ENCODE data around the gene RIPOR3. TPM values are rescaled to one million over a fixed set of nuclear protein-coding genes. Genes with fewer than 3 reads are reported as not detected.
A peak's percentile ranks its signal among the peaks of the same experiment; 100 is the strongest.

RIPOR3 gene
- total and polyA plus RNA-seq, 9 of the 15 experiments (the other 6 are each of a cell fraction or from before 2014, with no cell fraction given), result 3.3 to 62.7 (median 21.4) TPM

DNA sequence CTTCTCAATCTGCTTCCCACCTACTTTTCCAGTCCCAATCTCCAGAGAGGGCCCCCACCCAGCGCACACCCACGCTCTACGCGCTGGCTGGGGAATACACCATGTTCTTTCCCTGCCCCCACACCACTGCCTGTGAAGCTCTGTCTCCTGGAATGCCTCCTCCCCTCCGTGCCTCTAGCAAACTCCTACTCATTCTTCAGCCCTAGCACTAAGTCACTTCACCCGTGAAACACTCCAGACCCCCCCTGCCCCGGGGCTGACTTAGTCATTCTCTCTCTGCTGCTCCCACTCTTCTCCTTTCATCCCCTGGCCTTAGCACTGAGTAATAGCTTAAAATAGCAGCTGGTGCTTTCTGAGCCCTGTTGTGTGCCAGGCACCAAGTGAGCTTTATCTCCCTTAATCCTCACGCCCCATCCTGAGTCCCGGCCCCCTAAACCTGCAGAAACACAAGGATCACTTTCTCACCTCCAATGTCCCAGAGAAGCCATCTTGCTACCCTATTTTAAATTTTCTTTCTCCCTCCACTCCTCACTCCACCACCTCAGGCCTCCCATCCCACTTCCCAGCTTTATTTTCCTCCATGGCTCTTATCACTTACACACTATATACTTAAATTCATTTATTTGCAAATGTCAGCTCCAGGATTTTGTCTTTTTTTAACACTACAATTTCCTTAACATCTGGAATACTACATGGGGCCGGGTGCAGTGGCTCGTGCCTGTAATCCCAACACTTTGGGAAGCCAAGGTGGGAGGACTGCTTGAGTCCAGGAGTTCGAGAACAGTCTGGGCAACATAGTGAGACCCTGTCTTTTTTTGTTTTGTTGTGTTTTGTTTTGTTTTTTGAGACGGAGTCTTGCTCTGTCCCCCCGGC lies 33.7 kb upstream of the RIPOR3 start (continued):
- TF ChIP-seq, protein P1, sequence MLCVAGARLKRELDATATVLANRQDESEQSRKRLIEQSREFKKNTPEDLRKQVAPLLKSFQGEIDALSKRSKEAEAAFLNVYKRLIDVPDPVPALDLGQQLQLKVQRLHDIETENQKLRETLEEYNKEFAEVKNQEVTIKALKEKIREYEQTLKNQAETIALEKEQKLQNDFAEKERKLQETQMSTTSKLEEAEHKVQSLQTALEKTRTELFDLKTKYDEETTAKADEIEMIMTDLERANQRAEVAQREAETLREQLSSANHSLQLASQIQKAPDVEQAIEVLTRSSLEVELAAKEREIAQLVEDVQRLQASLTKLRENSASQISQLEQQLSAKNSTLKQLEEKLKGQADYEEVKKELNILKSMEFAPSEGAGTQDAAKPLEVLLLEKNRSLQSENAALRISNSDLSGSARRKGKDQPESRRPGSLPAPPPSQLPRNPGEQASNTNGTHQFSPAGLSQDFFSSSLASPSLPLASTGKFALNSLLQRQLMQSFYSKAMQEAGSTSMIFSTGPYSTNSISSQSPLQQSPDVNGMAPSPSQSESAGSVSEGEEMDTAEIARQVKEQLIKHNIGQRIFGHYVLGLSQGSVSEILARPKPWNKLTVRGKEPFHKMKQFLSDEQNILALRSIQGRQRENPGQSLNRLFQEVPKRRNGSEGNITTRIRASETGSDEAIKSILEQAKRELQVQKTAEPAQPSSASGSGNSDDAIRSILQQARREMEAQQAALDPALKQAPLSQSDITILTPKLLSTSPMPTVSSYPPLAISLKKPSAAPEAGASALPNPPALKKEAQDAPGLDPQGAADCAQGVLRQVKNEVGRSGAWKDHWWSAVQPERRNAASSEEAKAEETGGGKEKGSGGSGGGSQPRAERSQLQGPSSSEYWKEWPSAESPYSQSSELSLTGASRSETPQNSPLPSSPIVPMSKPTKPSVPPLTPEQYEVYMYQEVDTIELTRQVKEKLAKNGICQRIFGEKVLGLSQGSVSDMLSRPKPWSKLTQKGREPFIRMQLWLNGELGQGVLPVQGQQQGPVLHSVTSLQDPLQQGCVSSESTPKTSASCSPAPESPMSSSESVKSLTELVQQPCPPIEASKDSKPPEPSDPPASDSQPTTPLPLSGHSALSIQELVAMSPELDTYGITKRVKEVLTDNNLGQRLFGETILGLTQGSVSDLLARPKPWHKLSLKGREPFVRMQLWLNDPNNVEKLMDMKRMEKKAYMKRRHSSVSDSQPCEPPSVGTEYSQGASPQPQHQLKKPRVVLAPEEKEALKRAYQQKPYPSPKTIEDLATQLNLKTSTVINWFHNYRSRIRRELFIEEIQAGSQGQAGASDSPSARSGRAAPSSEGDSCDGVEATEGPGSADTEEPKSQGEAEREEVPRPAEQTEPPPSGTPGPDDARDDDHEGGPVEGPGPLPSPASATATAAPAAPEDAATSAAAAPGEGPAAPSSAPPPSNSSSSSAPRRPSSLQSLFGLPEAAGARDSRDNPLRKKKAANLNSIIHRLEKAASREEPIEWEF (CRISPR knock-in tag; IDR thresholded peaks at IDR 0.05), result 0 out of 2 replicates have a peak, but pooled peaks have one; percentile 17
- 0 out of 4 replicates have a peak, but pooled peaks of 1 of the 2 experiments have one; percentile 7 for TF ChIP-seq MCM7 (IDR thresholded peaks at IDR 0.05)
- no peak for TF ChIP-seq WHSC1 (IDR thresholded peaks at IDR 0.05; ENCODE audit: low read length)
- peak; percentile 56; the same call in 1 of the 2 replicates for TF ChIP-seq NFIC (IDR thresholded peaks at IDR 0.05)
- TF ChIP-seq ZZZ3 (IDR thresholded peaks at IDR 0.05), result no peak
- TF ChIP-seq, protein P2, sequence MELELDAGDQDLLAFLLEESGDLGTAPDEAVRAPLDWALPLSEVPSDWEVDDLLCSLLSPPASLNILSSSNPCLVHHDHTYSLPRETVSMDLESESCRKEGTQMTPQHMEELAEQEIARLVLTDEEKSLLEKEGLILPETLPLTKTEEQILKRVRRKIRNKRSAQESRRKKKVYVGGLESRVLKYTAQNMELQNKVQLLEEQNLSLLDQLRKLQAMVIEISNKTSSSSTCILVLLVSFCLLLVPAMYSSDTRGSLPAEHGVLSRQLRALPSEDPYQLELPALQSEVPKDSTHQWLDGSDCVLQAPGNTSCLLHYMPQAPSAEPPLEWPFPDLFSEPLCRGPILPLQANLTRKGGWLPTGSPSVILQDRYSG (tag; conservative IDR thresholded peaks at IDR 0.05; ENCODE audit: low read depth), result no peak
- TF ChIP-seq, protein P3, sequence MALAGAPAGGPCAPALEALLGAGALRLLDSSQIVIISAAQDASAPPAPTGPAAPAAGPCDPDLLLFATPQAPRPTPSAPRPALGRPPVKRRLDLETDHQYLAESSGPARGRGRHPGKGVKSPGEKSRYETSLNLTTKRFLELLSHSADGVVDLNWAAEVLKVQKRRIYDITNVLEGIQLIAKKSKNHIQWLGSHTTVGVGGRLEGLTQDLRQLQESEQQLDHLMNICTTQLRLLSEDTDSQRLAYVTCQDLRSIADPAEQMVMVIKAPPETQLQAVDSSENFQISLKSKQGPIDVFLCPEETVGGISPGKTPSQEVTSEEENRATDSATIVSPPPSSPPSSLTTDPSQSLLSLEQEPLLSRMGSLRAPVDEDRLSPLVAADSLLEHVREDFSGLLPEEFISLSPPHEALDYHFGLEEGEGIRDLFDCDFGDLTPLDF (CRISPR knock-in tag; IDR thresholded peaks at IDR 0.05), result no peak
- peak; percentile 84 for TF ChIP-seq ARID1B (IDR thresholded peaks at IDR 0.05)
- TF ChIP-seq, protein P4, sequence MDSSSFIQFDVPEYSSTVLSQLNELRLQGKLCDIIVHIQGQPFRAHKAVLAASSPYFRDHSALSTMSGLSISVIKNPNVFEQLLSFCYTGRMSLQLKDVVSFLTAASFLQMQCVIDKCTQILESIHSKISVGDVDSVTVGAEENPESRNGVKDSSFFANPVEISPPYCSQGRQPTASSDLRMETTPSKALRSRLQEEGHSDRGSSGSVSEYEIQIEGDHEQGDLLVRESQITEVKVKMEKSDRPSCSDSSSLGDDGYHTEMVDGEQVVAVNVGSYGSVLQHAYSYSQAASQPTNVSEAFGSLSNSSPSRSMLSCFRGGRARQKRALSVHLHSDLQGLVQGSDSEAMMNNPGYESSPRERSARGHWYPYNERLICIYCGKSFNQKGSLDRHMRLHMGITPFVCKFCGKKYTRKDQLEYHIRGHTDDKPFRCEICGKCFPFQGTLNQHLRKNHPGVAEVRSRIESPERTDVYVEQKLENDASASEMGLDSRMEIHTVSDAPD (CRISPR knock-in tag; IDR thresholded peaks at IDR 0.05), result no peak
- TF ChIP-seq ZBTB7A (IDR thresholded peaks at IDR 0.05; ENCODE audit: borderline replicate concordance, control insufficient read depth, low read depth, low read length), result peak; percentile 76; the same call in 1 of the 2 replicates
- no peak for TF ChIP-seq SNIP1 (IDR thresholded peaks at IDR 0.05; ENCODE audit: low read depth)
- TF ChIP-seq, protein P5, sequence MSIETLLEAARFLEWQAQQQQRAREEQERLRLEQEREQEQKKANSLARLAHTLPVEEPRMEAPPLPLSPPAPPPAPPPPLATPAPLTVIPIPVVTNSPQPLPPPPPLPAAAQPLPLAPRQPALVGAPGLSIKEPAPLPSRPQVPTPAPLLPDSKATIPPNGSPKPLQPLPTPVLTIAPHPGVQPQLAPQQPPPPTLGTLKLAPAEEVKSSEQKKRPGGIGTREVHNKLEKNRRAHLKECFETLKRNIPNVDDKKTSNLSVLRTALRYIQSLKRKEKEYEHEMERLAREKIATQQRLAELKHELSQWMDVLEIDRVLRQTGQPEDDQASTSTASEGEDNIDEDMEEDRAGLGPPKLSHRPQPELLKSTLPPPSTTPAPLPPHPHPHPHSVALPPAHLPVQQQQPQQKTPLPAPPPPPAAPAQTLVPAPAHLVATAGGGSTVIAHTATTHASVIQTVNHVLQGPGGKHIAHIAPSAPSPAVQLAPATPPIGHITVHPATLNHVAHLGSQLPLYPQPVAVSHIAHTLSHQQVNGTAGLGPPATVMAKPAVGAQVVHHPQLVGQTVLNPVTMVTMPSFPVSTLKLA (conservative IDR thresholded peaks at IDR 0.05), result peak in 1 of 2 experiments; percentile 39; a peak in 1 of 4 replicates
- peak; percentile 57 for TF ChIP-seq NFRKB (IDR thresholded peaks at IDR 0.05; ENCODE audit: low read depth)
- TF ChIP-seq TEAD4 (IDR thresholded peaks at IDR 0.05; ENCODE audit: low read length), result peak; percentile 74
- no peak for TF ChIP-seq TEAD4 (CRISPR knock-in tag; IDR thresholded peaks at IDR 0.05; ENCODE audit: borderline replicate concordance)
- peak in 1 of 2 experiments; percentile 45; a peak in 1 of 4 replicates for TF ChIP-seq NRF1 (conservative IDR thresholded peaks at IDR 0.05 in 1 of 2, IDR thresholded peaks at IDR 0.05 in 1 of 2)

All from K562 (cell line).